Astrocyte (in vitro differentiated cells and primary cell): ENCODE measurements around the gene MDP1.

Experiments
- CTCF ChIP-seq: IDR thresholded peaks from 2 replicates; pipeline ENCODE4 v1.5.1; 2011; ENCODE audit warnings: low read depth, mild to moderate bottlenecking, inconsistent platforms, low read length, moderate library complexity; ENCODE audit not compliant: insufficient read depth
- EZH2 ChIP-seq: IDR thresholded peaks from 2 replicates; pipeline ENCODE4 v1.6.1; 2012; ENCODE audit warnings: mild to moderate bottlenecking, low read length, inconsistent platforms; ENCODE audit not compliant: insufficient read depth

DNA sequence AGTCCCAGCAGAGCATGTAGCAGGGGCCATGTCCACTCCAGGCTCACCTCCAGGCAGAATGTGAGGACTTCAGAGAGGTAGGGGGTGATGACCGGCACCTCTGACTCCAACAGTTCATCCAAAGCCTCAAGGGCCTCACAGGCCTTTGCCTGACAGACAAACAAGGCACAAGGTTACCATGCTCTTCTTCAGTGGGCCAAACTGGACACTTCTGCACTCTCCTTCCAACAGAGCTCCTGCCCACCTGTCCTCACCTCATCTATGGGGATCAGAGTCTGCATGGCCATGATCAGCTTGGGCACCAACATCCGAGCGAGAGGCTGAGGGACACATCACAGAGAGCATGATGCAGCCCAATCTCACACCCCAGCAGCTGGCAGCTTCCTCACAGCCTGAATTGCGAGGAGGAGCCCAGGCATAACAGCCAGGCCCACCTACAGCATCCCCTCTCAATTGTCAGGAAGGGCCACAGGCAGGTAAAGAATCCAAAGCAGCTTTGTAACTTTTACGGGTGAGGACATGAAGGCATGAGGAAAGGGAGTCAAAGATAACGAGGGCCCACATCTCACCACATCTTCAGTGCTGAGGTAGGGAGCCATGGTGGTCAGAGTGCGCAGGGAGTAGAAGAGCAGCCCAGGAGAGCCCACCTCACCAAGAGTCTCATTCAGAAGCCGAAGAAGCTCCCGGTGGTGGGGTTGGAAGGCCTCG is 28.9 kb downstream of the MDP1 start:
- TF ChIP-seq CTCF (no peak), EZH2 (no peak)
